Measurements from ENCODE around the gene TNFAIP8.
A peak's percentile ranks its signal among the peaks of the same experiment; 100 is the strongest.
"Not testable (repeated sequence)": the region's sequence is repeated elsewhere in the genome, so short reads cannot be mapped to it uniquely, and the experiment has no call there.

The TNFAIP8 gene

DNA sequence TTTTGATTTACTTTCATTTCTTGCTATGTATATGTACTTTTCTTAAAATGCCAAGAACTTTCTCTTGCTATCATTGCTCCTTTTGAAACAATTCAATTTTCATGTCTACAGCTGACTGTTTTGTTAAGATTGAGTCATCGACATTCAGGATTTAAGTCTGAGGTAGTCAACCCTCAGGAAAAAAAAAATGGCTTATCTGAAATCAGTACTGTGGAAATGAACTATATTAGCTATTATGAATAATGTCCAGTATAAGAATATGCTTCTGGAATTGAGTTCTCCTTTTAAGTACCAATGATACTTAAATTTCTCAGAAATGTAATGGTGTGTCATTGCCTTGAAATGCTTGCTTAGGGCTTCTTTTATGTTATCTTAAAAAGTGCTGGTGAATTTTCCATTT, 37.9 kb downstream of the TNFAIP8 start:
- DNase-seq (ENCODE audit: low read depth), result peak; percentile 68

DNA sequence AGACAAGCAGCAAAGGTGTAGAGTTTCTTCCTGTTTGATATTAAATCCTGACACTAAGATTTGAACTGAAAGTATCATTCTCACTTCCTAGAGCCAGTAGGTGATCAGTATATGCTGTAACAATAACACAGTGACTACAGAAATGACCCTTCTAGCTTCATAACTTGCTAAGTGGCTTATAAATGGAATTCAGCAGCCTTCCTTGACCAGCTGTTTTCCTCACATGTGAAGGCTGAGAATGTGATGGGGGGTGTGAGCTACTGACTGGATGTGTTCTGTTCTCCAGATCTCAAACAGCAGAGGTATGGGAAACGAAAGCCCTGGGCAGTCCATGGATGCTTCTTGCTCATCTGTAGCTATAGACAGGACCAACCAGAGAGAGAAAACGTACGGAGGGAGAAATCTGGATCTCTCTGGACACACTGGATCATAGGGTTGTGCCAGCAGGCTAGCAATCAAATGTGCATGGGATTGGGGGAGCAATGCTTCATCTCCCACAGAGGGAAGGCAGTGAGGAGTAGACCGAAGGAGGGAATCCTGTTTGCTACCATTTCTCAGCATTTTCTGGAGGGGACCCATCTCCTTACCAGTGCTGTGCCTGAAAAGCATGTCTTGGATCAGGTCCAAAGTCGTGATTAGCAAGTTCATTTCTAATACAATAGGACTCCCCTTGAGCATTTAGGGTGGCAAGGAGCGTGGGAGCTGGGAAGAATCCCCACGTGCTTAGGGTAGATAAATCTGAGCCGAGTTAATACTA, 39.4 kb downstream of the TNFAIP8 start:
- DNase-seq (ENCODE audit: low read depth), result no peak

DNA sequence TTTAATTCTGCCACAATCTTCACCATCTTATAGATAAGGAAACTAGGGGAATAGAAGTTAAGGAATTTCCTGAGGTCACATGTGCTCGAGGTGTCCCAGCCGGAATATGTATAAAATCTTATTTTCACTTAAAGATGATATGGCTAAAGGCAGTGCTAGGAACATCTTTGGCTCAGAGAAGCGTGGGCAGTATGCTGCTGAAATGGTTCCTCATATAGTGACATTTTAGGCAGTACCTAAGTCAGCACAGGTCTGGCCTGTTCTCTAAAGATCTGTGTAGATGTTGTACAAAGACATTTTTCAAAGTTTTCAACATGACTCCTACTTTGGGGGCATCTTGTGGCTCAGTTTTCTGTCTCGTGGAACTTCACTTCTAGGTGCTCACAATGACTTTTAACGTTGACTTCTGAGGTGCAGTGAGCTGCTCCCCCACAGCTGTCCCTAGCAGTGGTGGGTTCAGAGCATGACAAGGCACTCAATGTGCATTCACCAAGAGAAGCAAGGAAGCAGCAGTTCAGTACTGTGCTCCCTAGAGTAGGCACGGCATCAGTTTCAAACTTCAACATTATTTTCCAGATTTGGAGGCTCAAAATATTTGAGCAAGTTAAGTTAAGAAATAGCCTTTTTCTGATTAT, 40.3 kb downstream of the TNFAIP8 start:
- DNase-seq (ENCODE audit: low read depth), result no peak

DNA sequence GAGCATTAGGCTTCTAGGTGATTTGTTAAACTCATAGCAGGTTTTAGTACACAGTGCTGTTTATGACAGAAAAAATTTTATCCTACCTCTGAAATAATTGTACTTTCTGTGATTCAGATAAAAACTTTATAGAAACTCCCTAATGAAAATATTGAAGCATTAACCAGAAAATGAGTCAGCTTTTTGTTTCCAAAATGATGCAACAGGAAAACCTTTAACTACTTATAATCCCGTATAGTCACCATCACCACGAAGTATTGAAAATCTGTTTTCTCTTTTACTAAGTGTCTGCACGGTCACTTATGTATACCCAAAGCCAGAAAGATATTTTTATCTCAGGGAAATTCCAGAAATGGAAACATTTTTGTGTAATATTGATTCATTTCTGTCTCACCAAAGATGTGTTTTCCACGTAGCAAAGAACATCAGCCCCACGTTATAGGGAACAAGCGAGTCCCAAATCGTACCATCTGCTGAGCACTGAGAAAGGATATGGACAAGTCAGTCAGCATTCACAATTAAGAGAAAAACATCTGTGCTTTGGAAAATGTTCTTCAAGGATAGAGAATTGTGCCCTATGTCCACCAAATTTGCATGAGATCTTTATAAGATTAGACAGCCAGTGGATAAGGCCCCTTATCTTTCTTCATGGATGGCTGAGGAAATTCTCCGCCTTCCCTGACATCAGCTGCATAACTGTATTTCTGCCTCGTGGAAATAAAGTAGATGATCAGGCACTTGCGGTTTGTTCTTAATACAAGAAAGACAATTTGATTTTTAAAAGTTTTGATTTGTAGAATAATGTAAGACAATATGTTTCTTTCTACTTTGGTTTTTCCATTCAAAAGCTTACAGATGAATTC, 41.9 kb downstream of the TNFAIP8 start:
- peak; percentile 76 for DNase-seq (ENCODE audit: low read depth)

DNA sequence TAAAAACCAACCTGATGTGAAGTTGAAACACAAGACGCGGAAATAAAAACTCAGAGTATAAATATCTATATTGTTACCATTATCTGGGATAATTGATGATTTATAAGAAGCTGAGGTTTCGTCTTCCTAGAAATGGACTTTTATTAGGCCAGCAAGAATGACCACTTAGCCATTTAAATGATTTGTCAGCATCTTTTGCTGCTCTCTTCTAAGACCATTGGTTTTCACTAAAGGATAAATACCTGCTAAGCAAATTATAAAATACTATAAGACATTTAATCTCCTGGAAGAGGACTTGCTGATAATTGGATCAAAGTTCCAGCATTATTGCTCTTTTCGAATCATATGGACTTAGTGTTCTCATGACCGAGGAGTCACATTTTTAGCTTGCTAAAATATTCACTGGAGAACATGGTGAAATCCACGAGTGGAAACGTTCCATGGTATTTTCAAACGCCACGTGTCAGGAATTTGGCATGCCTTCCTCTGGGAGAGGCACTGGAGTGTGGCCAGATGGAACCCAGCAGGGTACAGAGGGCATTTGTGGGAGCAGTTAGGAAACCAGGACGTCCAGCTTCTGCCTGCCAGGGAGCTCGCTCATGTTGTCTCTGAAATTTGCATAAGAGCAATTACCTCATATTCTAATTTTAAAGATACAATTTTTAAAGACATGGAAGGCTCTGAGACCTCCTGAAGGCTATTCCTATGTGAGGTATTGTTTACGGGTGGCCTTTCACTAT, 43.1 kb downstream of the TNFAIP8 start:
- DNase-seq (ENCODE audit: low read depth), result peak; percentile 55

DNA sequence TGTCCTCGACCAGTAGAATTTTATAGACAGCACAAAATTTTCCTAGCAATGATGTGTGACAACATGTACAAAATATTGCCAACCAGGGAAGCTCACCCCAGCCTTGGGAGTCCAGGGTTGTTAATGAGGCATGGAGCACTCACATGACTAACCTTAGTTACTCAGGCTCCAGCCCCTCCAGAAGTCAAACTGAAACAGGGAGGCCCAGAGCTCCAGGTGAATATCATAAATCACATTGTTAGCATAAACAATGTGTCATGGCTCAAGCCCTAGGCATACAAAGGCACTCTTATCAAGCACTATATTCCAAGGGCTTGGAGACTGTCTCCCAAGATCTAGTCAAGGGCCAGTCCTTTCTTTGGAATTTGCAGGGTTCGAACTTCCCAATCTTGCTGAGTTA, 44.4 kb downstream of the TNFAIP8 start:
- DNase-seq (ENCODE audit: low read depth), result peak; percentile 29

DNA sequence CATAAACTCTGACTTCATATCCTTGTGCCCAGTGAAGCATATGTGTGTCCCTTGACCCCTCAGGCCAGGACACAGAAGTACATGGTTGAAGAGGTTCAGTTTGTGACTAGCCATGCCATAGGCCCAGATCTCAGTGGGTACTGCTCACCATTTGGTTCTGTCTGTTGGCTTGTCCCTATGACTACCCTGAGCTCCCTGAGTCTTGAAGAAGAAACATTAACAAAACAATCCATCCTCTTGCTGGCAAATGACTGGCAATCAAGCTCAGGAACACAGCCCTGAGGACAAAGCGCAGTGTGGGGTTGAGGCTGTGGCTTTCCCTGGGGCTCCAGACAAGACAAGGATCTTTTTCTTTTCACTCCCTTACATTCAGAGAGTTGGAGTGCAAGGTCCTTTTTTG, 46.3 kb downstream of the TNFAIP8 start:
- no peak for DNase-seq (ENCODE audit: low read depth)

DNA sequence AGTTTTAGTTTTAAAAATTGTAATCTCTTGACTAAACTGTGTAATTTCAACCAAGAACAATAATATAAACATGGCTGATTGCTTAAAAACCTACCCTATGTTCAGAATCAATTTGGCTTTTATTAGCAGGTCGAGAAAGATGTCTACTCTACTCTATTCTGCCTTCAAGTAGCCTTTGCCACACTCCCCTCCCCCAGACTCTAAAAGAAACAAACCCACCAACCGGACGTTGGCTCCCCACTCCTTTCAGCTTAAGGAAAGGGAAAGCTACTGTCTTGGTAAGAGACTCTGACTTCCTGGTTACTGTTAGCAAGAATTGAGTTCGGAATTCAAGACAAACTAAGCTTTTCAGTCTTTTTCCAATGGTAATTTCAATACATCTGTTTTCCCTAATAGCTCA, 46.7 kb downstream of the TNFAIP8 start:
- no peak for DNase-seq (ENCODE audit: low read depth)

DNA sequence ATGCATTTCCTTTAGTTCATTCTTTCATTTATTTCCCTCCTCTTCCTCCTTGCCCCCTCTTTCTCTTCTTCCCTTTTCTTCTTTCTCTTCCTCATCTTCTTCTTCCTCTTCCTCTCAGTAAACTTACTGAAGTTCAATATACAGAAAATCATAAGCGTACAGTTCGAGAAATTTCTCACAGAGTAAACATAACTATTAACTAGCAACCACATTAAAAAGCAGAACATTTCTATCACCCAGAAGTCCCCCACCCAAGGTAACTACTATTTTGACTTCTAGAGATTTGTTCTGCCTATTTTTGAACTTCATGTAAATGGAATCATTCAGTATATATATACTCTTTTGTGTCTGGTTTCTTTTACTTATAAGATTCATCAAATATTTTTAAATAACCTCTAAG, 48.2 kb downstream of the TNFAIP8 start:
- DNase-seq (ENCODE audit: low read depth), result no peak

DNA sequence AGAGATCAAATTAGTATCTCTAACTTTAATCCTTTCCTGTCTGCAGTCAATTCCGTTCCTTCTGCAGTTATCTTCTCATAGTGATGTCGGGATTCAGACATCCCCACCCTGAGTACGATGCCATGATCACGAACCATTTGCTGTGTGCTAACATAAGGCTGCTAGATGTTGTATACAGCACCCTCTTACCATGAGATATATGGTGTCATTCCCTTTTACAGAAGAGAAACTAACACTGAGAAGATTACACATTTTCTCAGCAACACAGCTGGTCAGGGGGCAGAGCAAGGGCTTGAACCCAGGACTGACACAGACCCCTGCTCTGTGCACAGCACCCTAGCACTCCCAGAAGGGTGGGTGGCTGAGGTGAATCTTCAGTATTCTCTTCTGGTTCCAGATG, 49.6 kb downstream of the TNFAIP8 start:
- no peak for DNase-seq (ENCODE audit: low read depth)

DNA sequence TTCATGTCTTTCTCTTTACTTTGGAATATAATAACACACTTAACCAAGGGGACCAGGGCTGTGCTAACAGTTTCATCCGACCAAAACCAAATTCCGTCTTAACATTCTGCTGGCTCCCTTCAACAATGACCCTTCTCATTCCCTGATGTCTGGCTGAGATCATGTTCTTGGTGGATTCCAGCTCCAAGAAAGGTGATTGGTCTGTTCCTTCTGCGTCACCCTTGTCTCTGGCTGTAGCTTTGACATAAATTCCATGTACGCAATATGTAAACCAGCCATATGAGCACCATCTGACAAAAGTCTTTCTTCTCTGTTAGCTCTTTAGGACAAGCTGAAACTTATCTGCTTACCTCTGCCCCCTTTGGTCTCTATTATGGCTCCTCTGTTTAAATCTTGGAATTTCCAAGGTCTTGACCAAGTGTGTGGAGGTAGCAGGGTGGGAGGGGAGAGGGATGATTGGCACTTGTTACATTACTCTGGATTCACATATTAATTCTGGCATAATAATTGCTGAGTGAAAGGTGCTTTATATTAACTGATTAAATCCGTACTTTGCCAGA, 50.8 kb downstream of the TNFAIP8 start:
- no peak for DNase-seq (ENCODE audit: low read depth)

DNA sequence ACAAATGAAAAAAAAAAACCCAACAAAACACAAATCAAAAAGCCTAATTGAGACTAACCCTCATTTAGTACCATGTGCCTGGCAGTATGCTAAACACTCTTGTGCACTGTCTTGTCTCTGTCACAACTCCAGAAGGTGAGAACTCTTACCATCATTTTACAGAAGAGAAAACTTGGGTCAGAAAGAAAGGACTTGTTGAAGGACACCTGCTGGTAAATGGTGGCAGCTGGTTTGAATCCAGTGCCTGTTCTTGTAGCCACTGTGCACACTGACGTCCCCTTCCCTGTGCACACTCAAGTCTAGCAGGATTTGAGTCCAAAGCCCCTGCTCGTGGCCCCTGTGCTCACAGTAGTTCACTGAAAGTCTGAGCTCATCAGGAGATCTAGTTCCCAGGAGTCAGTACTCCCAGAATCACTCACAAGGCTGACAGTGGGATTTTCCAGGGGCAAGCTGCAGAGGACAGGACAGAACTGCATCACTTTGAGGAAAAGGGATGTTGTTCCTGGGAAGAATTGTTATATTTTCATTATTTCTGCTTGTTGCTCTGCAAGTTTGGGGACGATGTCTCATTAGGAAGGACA, 53.5 kb downstream of the TNFAIP8 start:
- DNase-seq (ENCODE audit: low read depth), result no peak

DNA sequence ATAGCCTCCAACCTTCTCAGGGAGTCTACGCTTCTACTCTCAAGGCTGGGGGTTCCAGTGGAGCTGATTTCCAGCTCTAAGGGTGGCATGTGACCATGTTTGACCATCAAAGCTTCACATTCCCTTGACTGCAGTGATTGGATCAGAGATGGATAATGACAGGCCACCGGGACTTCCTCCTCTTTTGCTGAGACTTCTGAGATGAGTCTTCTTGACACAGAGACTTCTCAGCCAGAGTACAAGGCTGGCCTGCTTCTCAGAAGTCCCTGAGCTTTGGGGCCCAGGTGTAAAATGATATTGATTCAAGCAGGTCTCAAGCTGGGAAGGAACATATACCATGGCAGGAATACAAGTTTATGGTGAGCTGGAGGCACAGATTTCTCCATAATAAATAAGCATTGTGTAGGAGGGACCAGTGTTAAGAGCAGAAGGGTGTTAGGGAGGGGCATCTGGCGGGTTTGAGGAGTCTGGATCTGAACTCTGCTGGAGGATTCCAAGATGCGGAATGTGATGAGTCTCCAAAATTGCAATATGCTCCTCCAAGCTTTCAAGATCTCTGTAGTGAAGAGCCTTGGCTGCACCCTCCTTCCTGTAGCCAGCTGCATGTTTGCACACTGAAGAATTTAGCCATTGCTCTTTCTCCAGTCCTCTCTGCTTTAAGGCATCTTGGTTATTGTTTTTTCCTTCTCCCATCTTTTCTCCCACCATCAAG, 54.8 kb downstream of the TNFAIP8 start:
- DNase-seq (ENCODE audit: low read depth), result peak; percentile 18

DNA sequence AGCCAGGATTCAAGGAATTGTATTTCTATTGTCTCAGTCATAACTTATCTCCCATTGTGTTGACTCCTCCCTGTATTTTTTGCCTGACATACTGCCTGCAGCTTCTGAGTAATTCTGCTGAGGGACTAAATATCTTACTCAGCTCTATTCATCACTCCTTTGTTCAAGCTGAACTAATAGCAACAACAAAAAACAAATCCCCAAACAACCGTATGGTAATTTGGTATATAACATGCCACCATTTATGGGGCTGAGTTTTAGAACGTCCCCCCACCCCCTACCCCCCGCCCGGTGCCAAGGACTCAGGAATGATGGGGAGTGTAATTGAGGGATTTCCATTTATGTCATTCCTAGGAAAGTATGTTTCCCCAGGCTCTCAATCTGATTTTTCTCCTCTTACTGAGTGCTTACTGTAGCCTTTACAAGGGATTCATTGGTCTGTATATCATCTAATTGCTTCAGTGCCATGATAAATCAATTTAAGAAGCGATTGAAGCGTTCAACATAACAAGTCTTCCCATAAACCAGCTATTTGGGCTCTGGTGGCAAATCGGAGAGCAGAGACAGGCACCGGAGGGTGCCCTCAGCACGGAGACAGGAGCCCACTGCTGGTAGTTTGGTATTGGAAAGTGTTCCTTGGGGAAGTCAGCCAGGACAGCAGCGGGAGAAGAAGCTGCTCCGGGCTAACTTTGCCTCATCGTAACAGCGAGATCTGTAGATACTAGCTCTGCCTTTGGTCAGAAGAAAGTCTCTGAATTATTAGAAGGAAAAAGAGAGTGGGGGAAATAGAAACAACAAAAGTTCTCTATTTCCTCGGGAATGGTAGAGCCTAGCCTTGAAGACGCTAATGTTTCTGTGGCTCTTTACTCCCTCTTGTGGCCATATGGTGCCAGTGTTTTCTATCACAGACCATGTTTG, 55.8 kb downstream of the TNFAIP8 start:
- peak; percentile 80 for DNase-seq (ENCODE audit: low read depth)

DNA sequence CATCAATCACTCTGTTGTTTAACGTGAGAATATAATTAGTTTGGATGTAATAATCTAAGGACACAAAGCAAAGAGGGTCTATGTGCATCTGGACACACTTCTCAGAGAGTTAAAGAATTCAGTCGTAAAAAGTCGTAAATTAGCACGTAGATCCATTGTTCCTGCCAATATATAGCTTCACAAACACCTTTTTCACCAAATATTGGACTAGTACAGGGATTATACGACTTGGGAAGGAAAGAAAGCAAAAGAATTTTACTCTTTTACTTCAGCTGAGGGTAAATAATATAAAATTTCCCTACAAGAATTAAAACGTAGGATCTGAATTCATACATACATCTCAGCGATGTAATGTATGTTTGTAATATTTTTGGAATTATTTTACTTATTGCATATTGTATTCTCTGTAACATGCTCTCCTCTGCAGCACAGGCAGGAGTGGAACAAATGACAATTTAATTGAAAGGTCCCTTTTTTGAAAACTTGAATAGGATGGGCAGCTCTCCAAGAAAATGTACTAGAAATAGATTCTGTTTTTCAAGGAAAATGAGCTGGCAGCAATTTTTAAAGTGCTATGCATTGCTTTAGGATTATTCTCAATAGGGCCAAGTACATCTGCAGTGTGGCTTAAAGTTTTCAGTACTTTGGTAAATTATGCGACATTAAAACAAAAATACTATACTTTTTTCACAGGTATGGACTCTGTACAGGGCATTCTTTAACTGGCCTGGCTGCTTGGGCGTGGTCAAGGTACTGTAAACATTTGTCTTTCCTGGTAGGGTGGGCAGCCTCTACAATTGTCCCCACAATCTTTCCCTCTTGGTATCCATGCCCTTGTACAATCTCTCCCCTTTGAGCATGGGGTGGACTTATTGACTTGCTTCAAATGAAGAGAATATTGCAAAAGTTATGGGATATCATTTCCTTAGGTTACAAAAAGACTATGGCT, 56.7 kb downstream of the TNFAIP8 start:
- DNase-seq (ENCODE audit: low read depth), result no peak

DNA sequence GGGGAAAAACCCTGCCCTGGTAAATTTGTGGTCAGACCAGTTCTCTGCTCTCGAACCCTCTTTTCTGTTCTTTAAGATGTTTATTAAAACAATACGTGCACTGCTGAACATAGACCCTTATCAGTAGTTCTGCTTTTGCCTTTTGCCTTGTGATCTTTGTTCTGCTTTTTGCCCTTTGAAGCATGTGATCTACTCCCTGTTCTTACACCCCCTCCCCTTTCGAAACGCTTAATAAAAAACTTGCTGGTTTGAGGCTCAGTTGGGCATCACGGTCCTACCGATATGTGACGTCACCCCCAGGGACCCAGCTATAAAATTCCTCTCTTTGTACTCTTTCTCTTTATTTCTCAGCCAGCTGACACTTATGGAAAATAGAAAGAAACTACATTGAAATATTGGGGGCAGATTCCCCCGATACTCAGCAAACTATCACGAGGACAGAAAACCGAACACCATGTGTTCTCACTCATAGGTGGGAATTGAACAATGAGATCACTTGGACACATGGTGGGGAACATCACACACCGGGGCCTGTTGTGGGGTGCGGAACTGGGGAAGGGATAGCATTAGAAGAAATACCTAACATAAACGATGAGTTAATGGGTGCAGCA, 58.4 kb downstream of the TNFAIP8 start:
- not testable (repeated sequence) for DNase-seq (ENCODE audit: low read depth)

DNA sequence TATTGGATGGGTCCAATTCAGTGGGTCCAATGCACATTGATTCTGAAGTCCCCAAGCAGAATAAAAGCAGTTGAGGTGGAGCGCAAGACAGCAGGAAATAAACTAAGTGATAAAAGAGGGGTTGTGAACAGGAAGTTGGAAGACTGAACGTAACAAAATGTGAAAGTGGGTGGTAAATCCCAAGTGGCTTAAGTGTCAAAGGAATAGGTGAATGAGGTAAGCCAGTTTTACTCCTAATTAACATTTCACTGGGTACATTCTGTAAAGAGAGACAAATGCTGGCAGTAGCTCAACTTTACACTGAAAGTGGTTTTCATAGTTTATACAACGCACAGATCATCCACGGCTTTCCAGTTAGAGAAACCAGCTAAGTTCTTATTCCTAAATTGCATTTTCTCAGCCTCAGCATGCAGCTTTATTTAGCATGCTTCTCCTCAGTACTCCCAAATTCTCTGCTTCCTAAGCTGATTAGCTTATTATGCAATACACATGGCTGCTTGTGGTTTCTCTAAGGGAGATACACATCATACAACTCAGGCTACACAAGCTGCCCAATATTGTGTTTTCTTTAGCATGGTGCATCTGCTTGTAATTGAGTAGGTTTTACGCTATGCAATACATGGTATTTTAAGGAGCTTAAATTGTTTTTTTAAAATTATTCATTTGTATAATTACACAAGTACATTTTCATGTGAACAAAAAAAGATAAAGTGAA, 62.2 kb downstream of the TNFAIP8 start:
- DNase-seq (ENCODE audit: low read depth), result peak; percentile 84
